Measurements from ENCODE around the gene AGAP1. TPM values are rescaled to one million over a fixed set of nuclear protein-coding genes. Genes with fewer than 3 reads are reported as not detected.

AGAP1 gene
- total RNA-seq, 4 donors from 2014 or later = 33.7 to 39.9 (median 35.6) TPM

DNA sequence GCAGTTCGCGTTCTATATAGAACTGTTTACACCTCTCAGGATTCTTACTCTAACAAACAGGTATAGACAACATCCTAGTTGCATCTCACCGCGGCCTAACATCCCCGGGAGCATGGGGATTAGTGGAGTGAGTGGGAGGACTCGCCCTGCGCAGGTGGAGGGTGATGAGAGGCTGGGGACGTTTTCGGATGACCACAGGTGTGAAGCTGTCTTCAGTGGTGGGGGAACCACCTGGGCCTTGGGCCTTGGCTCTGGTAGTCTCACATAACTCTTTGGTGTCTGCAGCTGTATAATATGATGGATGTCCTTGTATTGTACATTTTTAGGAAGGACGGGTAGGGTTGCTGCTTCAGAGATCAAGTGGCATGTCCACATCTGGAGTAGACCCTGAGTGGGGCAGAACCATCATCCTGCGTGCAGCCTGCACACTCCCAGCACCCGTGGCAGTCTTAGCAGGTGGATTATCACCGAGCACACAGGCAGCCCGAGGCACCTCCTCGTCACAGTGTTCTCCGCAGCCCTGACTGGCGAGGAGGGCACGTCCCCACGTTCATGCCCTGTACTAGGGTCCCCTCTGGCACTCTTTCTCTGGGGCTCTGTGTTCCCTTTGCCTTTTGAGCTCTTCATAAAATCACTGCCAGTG, 56.0 kb downstream of the AGAP1 start:
- no peak overlapping the region for H3K27ac ChIP-seq
- H3K9me3 ChIP-seq = no peaks in the 10 kb centered on the region
- TF ChIP-seq EP300 (IDR thresholded peaks at IDR 0.05) (no peak), POLR2A (IDR thresholded peaks at IDR 0.05) (no peak)
- TF ChIP-seq, protein P1, sequence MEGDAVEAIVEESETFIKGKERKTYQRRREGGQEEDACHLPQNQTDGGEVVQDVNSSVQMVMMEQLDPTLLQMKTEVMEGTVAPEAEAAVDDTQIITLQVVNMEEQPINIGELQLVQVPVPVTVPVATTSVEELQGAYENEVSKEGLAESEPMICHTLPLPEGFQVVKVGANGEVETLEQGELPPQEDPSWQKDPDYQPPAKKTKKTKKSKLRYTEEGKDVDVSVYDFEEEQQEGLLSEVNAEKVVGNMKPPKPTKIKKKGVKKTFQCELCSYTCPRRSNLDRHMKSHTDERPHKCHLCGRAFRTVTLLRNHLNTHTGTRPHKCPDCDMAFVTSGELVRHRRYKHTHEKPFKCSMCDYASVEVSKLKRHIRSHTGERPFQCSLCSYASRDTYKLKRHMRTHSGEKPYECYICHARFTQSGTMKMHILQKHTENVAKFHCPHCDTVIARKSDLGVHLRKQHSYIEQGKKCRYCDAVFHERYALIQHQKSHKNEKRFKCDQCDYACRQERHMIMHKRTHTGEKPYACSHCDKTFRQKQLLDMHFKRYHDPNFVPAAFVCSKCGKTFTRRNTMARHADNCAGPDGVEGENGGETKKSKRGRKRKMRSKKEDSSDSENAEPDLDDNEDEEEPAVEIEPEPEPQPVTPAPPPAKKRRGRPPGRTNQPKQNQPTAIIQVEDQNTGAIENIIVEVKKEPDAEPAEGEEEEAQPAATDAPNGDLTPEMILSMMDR (IDR thresholded peaks at IDR 0.05) = no peak
- H3K4me3 ChIP-seq = no peak overlapping the region
- DNase-seq (ENCODE audit: low spot score in 2 of 2) = no peak
- H3K36me3 ChIP-seq = no peaks in the 10 kb centered on the region
- H3K27me3 ChIP-seq = no peaks in the 10 kb centered on the region
- peaks cover 0 to 48% (median 17%) of the 10 kb centered on the region in 4 donors for H3K4me1 ChIP-seq
- WGBS, 2 donors = 90 to 91% methylated on average over 18 to 19 of the region's 19 CpGs

DNA sequence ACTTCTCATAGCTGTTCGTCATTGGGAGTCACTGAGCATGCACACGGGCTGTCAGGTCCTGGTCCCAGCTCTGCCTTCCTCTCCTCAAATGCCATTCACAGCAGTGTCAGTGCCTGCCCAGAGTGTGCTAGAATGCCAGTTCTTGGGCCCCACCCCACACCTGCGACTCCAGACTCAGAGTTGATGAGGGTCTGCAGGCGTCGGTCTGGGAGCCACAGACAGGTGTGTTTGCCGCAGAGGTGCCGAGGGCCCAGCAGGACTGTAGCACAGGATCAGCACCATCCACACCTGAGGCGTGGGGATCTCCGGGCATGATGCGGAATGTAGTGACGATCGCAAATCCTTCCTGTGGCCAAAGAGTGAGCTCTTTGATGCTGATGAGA, 56.5 kb downstream of the AGAP1 start:
- Histone ChIP-seq H3K27me3 (no peaks in the 10 kb centered on the region), H3K36me3 (no peaks in the 10 kb centered on the region), H3K27ac (no peak overlapping the region), H3K4me1 (peaks cover 0 to 48% (median 17%) of the 10 kb centered on the region in 4 donors), H3K9me3 (no peaks in the 10 kb centered on the region), H3K4me3 (no peak overlapping the region)
- WGBS, 2 donors = 91 to 95% methylated on average over 12 of the region's 12 CpGs
- no peak for DNase-seq (ENCODE audit: low spot score in 2 of 2)
- TF ChIP-seq, protein P1 (IDR thresholded peaks at IDR 0.05) = no peak
- TF ChIP-seq EP300 (IDR thresholded peaks at IDR 0.05) (no peak), POLR2A (IDR thresholded peaks at IDR 0.05) (no peak)

DNA sequence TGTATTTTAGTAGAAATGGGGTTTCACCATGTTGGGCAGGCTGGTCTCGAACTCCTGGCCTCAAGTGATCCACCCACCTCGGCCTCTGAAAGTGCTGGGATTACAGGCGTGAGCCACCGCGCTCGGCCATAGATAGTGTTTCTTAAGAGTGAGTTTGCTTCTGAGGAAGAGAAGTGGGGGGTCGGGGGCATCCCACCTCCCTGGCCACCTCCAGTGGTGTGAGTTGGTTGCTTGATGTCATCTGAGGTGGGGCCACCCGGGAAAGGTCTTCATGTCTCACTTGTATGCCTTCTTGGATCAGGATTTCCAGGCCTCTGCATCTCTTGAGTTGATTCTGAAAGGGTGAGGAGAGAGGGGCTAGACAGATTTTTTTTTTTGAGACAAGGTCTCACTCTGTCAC, 57.1 kb downstream of the AGAP1 start:
- DNase-seq (ENCODE audit: low spot score in 2 of 2) = no peak
- no peak overlapping the region for H3K4me3 ChIP-seq
- no peak for TF ChIP-seq POLR2A (IDR thresholded peaks at IDR 0.05)
- TF ChIP-seq, protein P1 (IDR thresholded peaks at IDR 0.05) = no peak
- TF ChIP-seq EP300 (IDR thresholded peaks at IDR 0.05) = no peak
- 96 to 97% methylated on average over 8 of the region's 8 CpGs for WGBS, 2 donors
- no peaks in the 10 kb centered on the region for H3K27me3 ChIP-seq
- no peaks in the 10 kb centered on the region for H3K9me3 ChIP-seq
- H3K4me1 ChIP-seq = peaks cover 0 to 49% (median 17%) of the 10 kb centered on the region in 4 donors
- no peaks in the 10 kb centered on the region for H3K36me3 ChIP-seq
- H3K27ac ChIP-seq = no peak overlapping the region

DNA sequence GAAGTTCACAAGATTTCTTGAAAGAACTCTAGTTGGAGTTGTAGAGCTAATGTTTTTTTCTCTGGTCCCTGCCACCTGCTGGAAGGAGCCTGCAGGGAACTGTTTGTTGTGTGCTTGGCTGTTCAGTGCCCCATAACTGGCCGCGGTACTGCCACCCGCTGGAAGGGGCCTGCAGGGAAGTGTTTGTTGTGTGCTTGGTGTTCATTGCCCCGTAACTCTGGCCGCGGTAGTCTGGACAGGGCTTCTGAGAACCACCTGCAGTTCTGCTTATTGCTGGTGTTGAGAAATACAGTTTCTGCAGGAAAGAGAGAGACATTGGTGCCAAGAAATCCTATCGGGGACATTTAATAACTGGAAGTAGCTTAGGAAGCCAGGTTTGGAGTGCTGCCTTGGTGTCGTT, 58.1 kb downstream of the AGAP1 start:
- peaks cover 0 to 58% (median 17%) of the 10 kb centered on the region in 4 donors for H3K4me1 ChIP-seq
- TF ChIP-seq POLR2A (IDR thresholded peaks at IDR 0.05) = no peak
- TF ChIP-seq, protein P1 (IDR thresholded peaks at IDR 0.05) = peak in 4 of 5 experiments; percentile 31 to 50 (median 40)
- H3K4me3 ChIP-seq = no peak overlapping the region
- H3K27ac ChIP-seq = peak overlapping the region in 1 of 4 donors; percentile 74
- no peaks in the 10 kb centered on the region for H3K27me3 ChIP-seq
- H3K36me3 ChIP-seq = no peaks in the 10 kb centered on the region
- 27 to 32% methylated on average over 8 of the region's 8 CpGs for WGBS, 2 donors
- DNase-seq (ENCODE audit: low spot score in 2 of 2) = peak; percentile 25 to 33
- no peaks in the 10 kb centered on the region for H3K9me3 ChIP-seq

DNA sequence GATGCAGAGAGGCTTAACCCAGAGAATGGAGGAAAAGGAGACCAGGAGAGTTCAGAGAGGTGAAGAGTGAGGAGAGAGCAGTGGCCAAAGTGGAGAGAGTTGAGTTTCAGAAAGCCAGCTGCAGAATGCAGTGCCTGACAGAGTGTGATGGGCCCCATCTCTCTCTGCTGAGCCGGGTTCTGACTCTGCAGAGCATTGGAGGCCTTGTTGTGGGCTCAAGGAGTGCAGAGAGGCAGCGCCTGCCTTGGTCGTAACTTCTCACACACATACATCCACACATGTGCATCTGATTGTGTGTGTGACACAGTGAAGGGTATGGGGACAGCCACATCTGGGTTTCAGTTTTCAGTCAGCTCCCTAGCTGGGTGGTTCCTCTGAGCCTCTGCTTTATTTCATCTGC, 58.8 kb downstream of the AGAP1 start:
- 71 to 76% methylated on average over 3 of the region's 3 CpGs for WGBS, 2 donors
- no peak for DNase-seq (ENCODE audit: low spot score in 2 of 2)
- Histone ChIP-seq H3K4me3 (no peak overlapping the region), H3K9me3 (no peaks in the 10 kb centered on the region), H3K27me3 (no peaks in the 10 kb centered on the region), H3K4me1 (peaks cover 0 to 58% (median 17%) of the 10 kb centered on the region in 4 donors), H3K27ac (peak overlapping the region in 2 of 4 donors; percentile 11 to 74), H3K36me3 (no peaks in the 10 kb centered on the region)
- no peak for TF ChIP-seq EP300 (IDR thresholded peaks at IDR 0.05)
- TF ChIP-seq, protein P1 (IDR thresholded peaks at IDR 0.05) = no peak
- no peak for TF ChIP-seq POLR2A (IDR thresholded peaks at IDR 0.05)
